Activated CD4-positive, alpha-beta T cell treated with anti-CD3 and anti-CD28 coated beads, Interleukin-2, amount 10 ng/mL, durations not matched to agents 24 days and 14 days (primary cell): Measurements from ENCODE around the gene DCXR. TPM values are rescaled to one million over a fixed set of nuclear protein-coding genes. Genes with fewer than 3 reads are reported as not detected.

Source experiments
- DNase-seq: peaks from one replicate; pipeline ENCODE4 v3.0.0; 2022
- H3K27ac Mint-ChIP-seq: one replicate; pipeline ENCODE4 v1.8.0; 2022; ENCODE audit warnings: mild to moderate bottlenecking, mixed read lengths
- H3K27me3 Mint-ChIP-seq: one replicate; pipeline ENCODE4 v1.8.0; 2022; ENCODE audit warnings: mixed read lengths
- H3K36me3 Mint-ChIP-seq: one replicate; pipeline ENCODE4 v1.8.0; 2022; ENCODE audit warnings: low read depth, mild to moderate bottlenecking, mixed read lengths
- H3K4me1 Mint-ChIP-seq: one replicate; pipeline ENCODE4 v1.8.0; 2021; ENCODE audit warnings: mixed read lengths
- H3K4me3 Mint-ChIP-seq: one replicate; pipeline ENCODE4 v1.8.0; 2022; ENCODE audit warnings: mild to moderate bottlenecking, moderate library complexity, mixed read lengths
- H3K9me3 Mint-ChIP-seq: one replicate; pipeline ENCODE4 v1.8.0; 2021; ENCODE audit warnings: mixed read lengths
- intact Hi-C: fragments of 100-400 bp; cut with micrococcal nuclease; formaldehyde crosslinking; loops from one replicate; pipeline ENCODE4 v1.15.1; 2023
- total RNA-seq: library from RNA; stranded (reverse); gene quantifications from 2 replicates; pipeline ENCODE4 v1.2.3, GENCODE V29; 2022

Gene DCXR
- total RNA-seq, 1 donor from 2014 or later, result 128 TPM

GRCh38 chr17:82034371-82035011 lies 3.0 kb downstream of the DCXR start:
- Mint-ChIP-seq H3K4me1 (peaks cover 21% of the 10 kb centered on the region), H3K36me3 (peaks cover 12% of the 10 kb centered on the region), H3K27me3 (no peaks in the 10 kb centered on the region), H3K9me3 (no peaks in the 10 kb centered on the region), H3K27ac (no peak overlapping the region), H3K4me3 (peak overlapping the region; percentile 83)
- intact Hi-C loops, result no loop called here
- DNase-seq, result no peak

DNA sequence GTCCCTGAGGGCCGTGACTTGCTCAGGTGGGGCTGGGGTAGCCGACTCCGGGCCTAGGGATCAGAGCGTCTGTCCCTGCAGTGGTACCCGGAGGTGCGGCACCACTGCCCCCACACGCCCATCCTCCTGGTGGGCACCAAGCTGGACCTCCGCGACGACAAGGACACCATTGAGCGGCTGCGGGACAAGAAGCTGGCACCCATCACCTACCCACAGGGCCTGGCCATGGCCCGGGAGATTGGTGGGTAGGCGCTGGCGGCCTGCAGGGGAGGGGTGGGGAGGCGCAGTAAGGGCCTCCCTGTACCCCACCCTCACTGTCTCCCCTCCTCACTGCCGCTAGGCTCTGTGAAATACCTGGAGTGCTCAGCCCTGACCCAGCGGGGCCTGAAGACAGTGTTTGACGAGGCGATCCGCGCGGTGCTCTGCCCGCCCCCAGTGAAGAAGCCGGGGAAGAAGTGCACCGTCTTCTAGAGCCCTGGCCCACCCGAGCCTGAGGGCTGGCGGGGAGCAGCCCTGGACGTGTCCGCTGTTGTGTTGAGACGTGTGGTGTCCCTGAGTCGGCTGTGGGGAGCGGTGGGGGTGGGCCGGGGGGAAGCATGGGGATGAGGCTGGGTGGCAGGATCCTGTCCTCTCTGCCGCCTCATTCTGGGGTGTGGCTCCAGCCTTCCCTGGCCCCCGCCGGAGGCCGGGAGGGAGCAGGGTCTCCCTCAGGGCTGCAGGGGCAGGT lies 4.0 kb downstream of the DCXR start:
- intact Hi-C loops, result no loop called here
- no peak overlapping the region for H3K27ac Mint-ChIP-seq
- peaks cover 12% of the 10 kb centered on the region for H3K36me3 Mint-ChIP-seq
- H3K9me3 Mint-ChIP-seq, result no peaks in the 10 kb centered on the region
- peaks cover 15% of the 10 kb centered on the region for H3K4me1 Mint-ChIP-seq
- DNase-seq, result no peak
- peak overlapping the region; percentile 76 for H3K4me3 Mint-ChIP-seq
- no peaks in the 10 kb centered on the region for H3K27me3 Mint-ChIP-seq

DNA sequence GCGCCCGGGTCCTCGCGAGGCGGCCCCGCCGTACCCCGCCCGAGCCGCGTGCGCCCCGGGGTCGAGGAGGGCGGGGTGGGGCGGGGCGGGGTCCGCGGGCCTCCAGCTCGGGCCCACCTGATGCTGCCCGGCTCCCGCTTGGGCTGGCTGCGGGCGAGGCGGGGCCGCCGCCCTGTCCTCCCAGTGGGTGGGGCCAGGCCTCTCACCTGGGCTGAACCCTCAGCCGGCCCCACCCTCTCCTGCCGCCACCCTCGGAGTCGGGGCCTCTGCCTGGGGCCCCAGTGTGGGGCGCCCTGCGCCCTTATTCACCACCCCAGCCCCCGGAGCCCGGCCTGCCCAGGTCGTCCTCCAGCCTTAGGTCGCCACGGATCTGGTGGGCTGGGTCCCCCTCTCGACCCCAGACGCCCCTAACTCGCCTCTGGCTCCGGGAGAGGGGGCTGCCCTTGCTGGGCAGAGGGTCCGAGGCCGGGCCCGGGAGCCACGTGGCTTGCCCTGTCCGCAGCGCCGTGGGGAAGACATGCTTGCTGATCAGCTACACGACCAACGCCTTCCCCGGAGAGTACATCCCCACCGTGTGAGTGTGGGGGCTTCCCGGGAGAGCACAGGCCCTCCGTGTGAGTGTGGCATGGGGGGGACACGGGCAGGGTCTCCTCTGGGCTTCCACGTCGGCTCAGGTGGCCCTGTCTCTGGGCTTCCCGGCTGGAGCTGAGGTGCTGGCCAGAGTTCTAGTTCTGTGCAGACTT lies 5.4 kb downstream of the DCXR start:
- Mint-ChIP-seq H3K4me1 (peaks cover 12% of the 10 kb centered on the region), H3K36me3 (peaks cover 15% of the 10 kb centered on the region), H3K27me3 (no peaks in the 10 kb centered on the region), H3K4me3 (peak overlapping the region; percentile 57), H3K27ac (no peak overlapping the region), H3K9me3 (no peaks in the 10 kb centered on the region)
- intact Hi-C loops, result no loop called here
- peak; percentile 88 for DNase-seq

GRCh38 chr17:82031303-82031884 lies 6.1 kb downstream of the DCXR start, which contains the start of gene RAC3:
TSS of gene RAC3 (plus strand) at chr17:82031678. CDS start at chr17:82031762, 84 bp downstream.
- Mint-ChIP-seq H3K27ac (peak within 1 kb of the TSS; percentile 80), H3K4me1 (peaks cover 13% of the 10 kb centered on the region), H3K4me3 (peak within 1 kb of the TSS; percentile 87), H3K27me3 (no peaks in the 10 kb centered on the region), H3K9me3 (no peaks in the 10 kb centered on the region), H3K36me3 (peaks cover 17% of the 10 kb centered on the region)
- DNase-seq, result peak; percentile 69
- intact Hi-C loops, result no loop called here

DNA sequence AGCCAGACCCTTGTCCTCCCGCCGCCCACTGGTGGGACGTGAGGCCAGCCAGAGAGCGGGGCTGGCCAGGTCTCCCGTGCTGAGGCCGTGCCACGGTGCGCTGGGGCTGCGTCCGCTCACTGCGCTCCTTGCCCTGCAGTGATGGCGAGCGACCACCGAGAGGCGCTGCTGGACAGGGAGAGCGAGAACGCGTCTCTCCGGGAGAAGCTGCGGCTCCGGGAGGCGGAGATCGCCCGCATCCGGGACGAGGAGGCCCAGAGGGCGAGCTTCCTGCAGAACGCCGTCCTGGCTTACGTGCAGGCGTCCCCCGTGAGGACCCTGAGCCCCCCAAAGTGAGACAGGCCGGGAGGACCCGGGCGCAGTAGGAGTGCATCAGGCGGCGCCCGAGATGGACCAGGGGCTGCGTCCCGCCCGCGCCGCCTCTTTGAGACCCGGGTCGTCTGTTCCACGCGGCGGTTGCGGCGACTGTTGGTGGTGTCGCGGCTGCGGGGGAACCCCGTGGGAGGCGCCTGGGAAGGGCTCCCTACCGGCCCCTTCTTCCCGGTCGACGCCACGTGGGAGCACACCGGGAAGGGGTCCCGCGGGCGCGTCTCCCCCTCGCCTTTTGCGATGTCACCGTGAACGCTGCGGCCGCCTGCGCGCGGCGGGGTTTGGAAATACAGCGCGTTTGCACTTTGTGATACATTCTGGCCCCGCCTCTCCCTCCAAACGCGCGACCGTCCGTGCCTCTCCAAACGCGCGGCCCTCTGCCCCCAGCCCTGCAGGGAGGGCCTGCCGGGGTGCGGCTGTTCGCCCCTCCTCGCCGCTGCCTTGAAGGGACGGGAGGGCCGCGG lies 6.8 kb downstream of the DCXR start:
- Mint-ChIP-seq H3K4me1 (peaks cover 13% of the 10 kb centered on the region), H3K27me3 (no peaks in the 10 kb centered on the region), H3K36me3 (peaks cover 18% of the 10 kb centered on the region), H3K9me3 (no peaks in the 10 kb centered on the region), H3K4me3 (peak overlapping the region; percentile 87), H3K27ac (peak overlapping the region; percentile 80)
- intact Hi-C loops, result loop anchor here (1.0 kb wide), 1 partner anchor 124 kb away; no protein-coding TSS in a partner anchor
- DNase-seq, result peak; percentile 97

DNA sequence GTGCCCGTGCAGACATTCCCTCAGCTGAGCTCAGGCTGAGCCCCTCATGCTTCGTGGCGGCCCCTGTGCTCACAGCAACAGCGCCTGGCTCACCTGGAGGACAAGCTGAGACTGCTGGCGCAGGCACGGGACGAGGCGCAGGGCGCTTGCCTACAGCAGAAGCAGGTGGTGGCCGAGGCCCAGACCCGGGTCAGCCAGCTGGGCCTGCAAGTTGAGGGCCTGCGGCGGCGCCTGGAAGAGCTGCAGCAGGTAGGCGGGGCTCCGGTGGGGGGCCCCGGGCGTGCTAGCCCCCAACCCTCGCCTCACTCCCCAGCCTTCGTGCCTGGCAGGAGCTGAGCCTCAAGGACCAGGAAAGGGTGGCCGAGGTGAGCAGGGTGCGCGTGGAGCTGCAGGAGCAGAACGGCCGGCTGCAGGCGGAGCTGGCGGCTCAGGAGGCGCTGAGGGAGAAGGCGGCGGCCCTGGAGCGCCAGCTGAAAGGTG lies 7.5 kb downstream of the DCXR start:
- no peak for DNase-seq
- no peaks in the 10 kb centered on the region for H3K27me3 Mint-ChIP-seq
- no peaks in the 10 kb centered on the region for H3K9me3 Mint-ChIP-seq
- intact Hi-C loops, result loop anchor here (1.0 kb wide), 1 partner anchor 124 kb away; no protein-coding TSS in a partner anchor
- peaks cover 8% of the 10 kb centered on the region for H3K4me1 Mint-ChIP-seq
- no peak overlapping the region for H3K27ac Mint-ChIP-seq
- peak overlapping the region; percentile 87 for H3K4me3 Mint-ChIP-seq
- H3K36me3 Mint-ChIP-seq, result peaks cover 14% of the 10 kb centered on the region

GRCh38 chr17:82029391-82029790 lies 8.1 kb downstream of the DCXR start:
- Mint-ChIP-seq H3K4me1 (peaks cover 8% of the 10 kb centered on the region), H3K27me3 (no peaks in the 10 kb centered on the region), H3K27ac (peak overlapping the region; percentile 41), H3K9me3 (no peaks in the 10 kb centered on the region), H3K36me3 (peaks cover 12% of the 10 kb centered on the region), H3K4me3 (peak overlapping the region; percentile 72)
- intact Hi-C loops, result no loop called here
- peak; percentile 62 for DNase-seq

- Mint-ChIP-seq H3K27me3 (no peaks in the 10 kb centered on the region), H3K4me1 (peaks cover 11% of the 10 kb centered on the region), H3K4me3 (no peak overlapping the region), H3K27ac (no peak overlapping the region), H3K9me3 (no peaks in the 10 kb centered on the region), H3K36me3 (peaks cover 12% of the 10 kb centered on the region)
- intact Hi-C loops, result no loop called here
- DNase-seq, result no peak
Observed at GRCh38 chr17:82028966-82029365, 8.5 kb downstream of the DCXR start.

DNA sequence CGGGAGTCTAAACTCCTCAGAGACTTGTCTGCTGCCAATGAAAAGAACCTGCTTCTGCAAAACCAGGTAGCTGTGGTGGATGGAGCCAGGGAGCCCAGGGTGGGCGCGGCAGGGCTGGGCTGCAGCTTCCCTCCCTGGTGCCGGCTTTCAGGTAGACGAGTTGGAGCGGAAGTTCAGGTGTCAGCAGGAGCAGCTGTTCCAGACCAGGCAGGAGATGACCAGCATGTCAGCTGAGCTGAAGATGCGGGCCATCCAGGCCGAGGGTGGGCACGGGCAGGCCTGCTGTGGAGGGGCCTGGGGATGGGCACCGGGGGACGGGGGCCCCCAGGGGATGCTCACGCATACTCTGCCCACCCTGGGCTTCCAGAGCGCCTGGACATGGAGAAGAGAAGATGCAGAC lies 9.3 kb downstream of the DCXR start:
- DNase-seq, result no peak
- no peak overlapping the region for H3K27ac Mint-ChIP-seq
- peaks cover 14% of the 10 kb centered on the region for H3K4me1 Mint-ChIP-seq
- peaks cover 12% of the 10 kb centered on the region for H3K36me3 Mint-ChIP-seq
- H3K27me3 Mint-ChIP-seq, result no peaks in the 10 kb centered on the region
- no peaks in the 10 kb centered on the region for H3K9me3 Mint-ChIP-seq
- intact Hi-C loops, result no loop called here
- H3K4me3 Mint-ChIP-seq, result no peak overlapping the region

DNA sequence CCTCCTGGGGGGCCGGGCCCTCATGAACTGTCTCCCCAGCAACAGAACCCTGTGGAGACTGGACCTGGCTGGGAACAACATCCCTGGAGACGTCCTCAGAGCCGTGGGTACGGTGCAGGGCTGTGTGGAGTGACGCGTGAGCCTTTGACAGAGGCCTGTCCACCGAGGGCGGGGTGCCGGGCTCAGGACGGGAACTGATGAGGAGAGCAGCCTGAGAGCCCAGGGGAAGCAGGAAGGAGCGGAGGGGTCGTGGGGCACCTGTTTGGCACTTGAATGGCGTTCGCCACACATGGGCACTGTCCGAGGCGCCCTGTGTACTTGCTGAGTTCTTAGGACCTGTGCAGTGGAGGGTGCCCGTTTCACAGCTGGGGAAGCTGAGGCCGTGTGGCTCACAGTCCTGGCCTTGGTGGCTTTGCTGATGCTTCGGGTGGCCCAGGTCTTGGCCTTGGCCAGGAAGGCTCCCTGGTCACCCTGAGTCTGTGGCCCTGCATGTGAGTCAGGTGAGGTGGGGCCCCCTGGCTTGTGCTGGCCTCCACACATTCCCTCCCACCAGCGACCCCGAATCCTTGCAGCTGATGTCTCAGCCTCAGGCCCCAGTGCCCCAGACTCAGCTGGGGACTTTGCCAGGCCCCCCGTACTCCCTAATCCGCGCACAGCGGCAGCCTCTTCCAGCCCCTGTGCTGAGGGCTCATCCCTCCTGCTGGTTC lies 11.9 kb downstream of the DCXR start:
- Mint-ChIP-seq H3K36me3 (peaks cover 13% of the 10 kb centered on the region), H3K4me3 (peak overlapping the region; percentile 18), H3K27me3 (no peaks in the 10 kb centered on the region), H3K4me1 (peaks cover 22% of the 10 kb centered on the region), H3K9me3 (no peaks in the 10 kb centered on the region), H3K27ac (no peak overlapping the region)
- intact Hi-C loops, result no loop called here
- DNase-seq, result no peak

- peaks cover 26% of the 10 kb centered on the region for H3K4me1 Mint-ChIP-seq
- DNase-seq, result no peak
- no peak overlapping the region for H3K27ac Mint-ChIP-seq
- H3K4me3 Mint-ChIP-seq, result no peak overlapping the region
- H3K9me3 Mint-ChIP-seq, result no peaks in the 10 kb centered on the region
- peaks cover 13% of the 10 kb centered on the region for H3K36me3 Mint-ChIP-seq
- H3K27me3 Mint-ChIP-seq, result no peaks in the 10 kb centered on the region
- intact Hi-C loops, result loop anchor here (5.0 kb wide), 2 partner anchors 163 to 202 kb away; partner anchors contain the start of genes P4HB and SLC16A3
Observed at GRCh38 chr17:82024859-82025258, 12.6 kb downstream of the DCXR start.

GRCh38 chr17:82023447-82024241 lies 13.9 kb downstream of the DCXR start:
- H3K27ac Mint-ChIP-seq, result no peak overlapping the region
- no peak for DNase-seq
- H3K9me3 Mint-ChIP-seq, result no peaks in the 10 kb centered on the region
- peaks cover 23% of the 10 kb centered on the region for H3K4me1 Mint-ChIP-seq
- peaks cover 12% of the 10 kb centered on the region for H3K36me3 Mint-ChIP-seq
- intact Hi-C loops, result loop anchor here (1.0 to 5.0 kb wide), 8 partner anchors 14 to 204 kb away; partner anchors contain the start of genes ALYREF, ANAPC11, ASPSCR1 and DCXR
- no peaks in the 10 kb centered on the region for H3K27me3 Mint-ChIP-seq
- peak overlapping the region; percentile 88 for H3K4me3 Mint-ChIP-seq
